ENCODE data around the gene PEPD.

DNA sequence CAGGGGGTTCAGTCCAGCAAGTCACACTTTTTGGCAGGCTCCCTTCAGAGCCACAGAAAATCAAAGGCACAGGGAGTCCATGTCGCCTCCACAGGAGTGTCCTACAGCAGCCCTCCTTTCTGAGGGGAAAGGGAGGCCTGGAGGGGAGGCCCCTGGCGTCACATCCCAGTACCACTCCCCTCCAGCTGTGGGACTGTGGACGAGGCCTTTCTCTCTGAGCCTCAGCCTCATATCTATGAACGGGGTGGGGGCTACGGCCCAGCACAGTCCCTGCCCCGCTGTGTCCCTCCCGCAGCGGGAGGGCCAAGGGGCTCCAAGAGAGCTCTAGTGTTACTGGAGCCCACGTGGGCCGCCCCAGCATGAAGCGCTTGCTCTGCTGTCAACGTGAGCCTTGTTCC is 23.8 kb downstream of the PEPD start:
- TF ChIP-seq, protein P1, sequence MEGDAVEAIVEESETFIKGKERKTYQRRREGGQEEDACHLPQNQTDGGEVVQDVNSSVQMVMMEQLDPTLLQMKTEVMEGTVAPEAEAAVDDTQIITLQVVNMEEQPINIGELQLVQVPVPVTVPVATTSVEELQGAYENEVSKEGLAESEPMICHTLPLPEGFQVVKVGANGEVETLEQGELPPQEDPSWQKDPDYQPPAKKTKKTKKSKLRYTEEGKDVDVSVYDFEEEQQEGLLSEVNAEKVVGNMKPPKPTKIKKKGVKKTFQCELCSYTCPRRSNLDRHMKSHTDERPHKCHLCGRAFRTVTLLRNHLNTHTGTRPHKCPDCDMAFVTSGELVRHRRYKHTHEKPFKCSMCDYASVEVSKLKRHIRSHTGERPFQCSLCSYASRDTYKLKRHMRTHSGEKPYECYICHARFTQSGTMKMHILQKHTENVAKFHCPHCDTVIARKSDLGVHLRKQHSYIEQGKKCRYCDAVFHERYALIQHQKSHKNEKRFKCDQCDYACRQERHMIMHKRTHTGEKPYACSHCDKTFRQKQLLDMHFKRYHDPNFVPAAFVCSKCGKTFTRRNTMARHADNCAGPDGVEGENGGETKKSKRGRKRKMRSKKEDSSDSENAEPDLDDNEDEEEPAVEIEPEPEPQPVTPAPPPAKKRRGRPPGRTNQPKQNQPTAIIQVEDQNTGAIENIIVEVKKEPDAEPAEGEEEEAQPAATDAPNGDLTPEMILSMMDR (IDR thresholded peaks at IDR 0.05): no peak
- TF ChIP-seq POLR2AphosphoS5 (IDR thresholded peaks at IDR 0.05) (no peak), POLR2A (IDR thresholded peaks at IDR 0.05) (no peak), EP300 (IDR thresholded peaks at IDR 0.05; ENCODE audit: low read depth) (no peak)

All from transverse colon (tissue), 4 donors.